Loucy (cell line): ENCODE measurements around the gene GKN2.

Experiments
- H2AFZ ChIP-seq: fragments of 200-600 bp; sonication (generic); 2 replicates; pipeline ENCODE4 v1.6.0; 2016; ENCODE audit warnings: antibody characterized with exemption, mild to moderate bottlenecking, low read length, moderate library complexity
- H3F3A ChIP-seq: fragments of 200-600 bp; 2 replicates; pipeline ENCODE4 v1.6.0; 2016; ENCODE audit warnings: antibody characterized with exemption, low read depth, mild to moderate bottlenecking
- H3K27me3 ChIP-seq: fragments of 200-600 bp; sonication (generic); 2 replicates; pipeline ENCODE4 v1.6.1; 2014; ENCODE audit warnings: low read length, mild to moderate bottlenecking; ENCODE audit not compliant: insufficient read depth, poor library complexity, severe bottlenecking
- H3K36me3 ChIP-seq: fragments of 200-600 bp; sonication (generic); 2 replicates; pipeline ENCODE4 v1.6.1; 2016; ENCODE audit warnings: low read length; ENCODE audit not compliant: insufficient read depth
- H3K4me1 ChIP-seq: fragments of 200-600 bp; sonication (generic); 2 replicates; pipeline ENCODE4 v1.5.1; 2014; ENCODE audit warnings: low read length, mild to moderate bottlenecking; ENCODE audit not compliant: insufficient read depth, poor library complexity, severe bottlenecking
- H3K4me2 ChIP-seq: fragments of 200-600 bp; sonication (generic); 2 replicates; pipeline ENCODE4 v1.6.0; 2014; ENCODE audit warnings: antibody characterized with exemption, low read length, low read depth, mild to moderate bottlenecking; ENCODE audit not compliant: poor library complexity, severe bottlenecking
- H3K4me3 ChIP-seq: fragments of 200-600 bp; sonication (generic); 2 replicates; pipeline ENCODE4 v1.5.1; 2014; ENCODE audit warnings: low read length, mild to moderate bottlenecking, mixed read lengths; ENCODE audit not compliant: poor library complexity, severe bottlenecking
- H3K79me2 ChIP-seq: fragments of 200-600 bp; sonication (generic); 2 replicates; pipeline ENCODE4 v1.6.1; 2014; ENCODE audit warnings: low read length; ENCODE audit not compliant: insufficient read depth
- H3K9ac ChIP-seq: fragments of 200-600 bp; sonication (generic); 2 replicates; pipeline ENCODE4 v1.6.0; 2014; ENCODE audit warnings: mild to moderate bottlenecking, low read depth, low read length, moderate library complexity; ENCODE audit not compliant: poor library complexity, severe bottlenecking
- H3K9me2 ChIP-seq: fragments of 200-600 bp; sonication (generic); replicated peaks from 2 replicates; pipeline ENCODE4 v1.6.1; 2016; ENCODE audit warnings: low read depth, low read length, mixed read lengths
- H3K9me3 ChIP-seq: fragments of 200-600 bp; sonication (generic); 2 replicates; pipeline ENCODE4 v1.6.1; 2014; ENCODE audit warnings: mild to moderate bottlenecking, antibody characterized with exemption, low read length, low read depth; ENCODE audit not compliant: insufficient read depth
- H4K20me1 ChIP-seq: fragments of 200-600 bp; sonication (generic); 2 replicates; pipeline ENCODE4 v1.6.0; 2014; ENCODE audit warnings: antibody characterized with exemption, low read length, mild to moderate bottlenecking; ENCODE audit not compliant: insufficient read depth, poor library complexity, severe bottlenecking
- EZH2phosphoT487 ChIP-seq: fragments of 200-600 bp; IDR thresholded peaks from 2 replicates; pipeline ENCODE4 v1.6.1; 2018; ENCODE audit warnings: antibody characterized with exemption, mild to moderate bottlenecking, moderate library complexity, borderline replicate concordance
- TF ChIP-seq, protein P1 (sequence below): fragments of 200-600 bp; sonication (generic); conservative IDR thresholded peaks from 2 replicates; pipeline ENCODE4 v1.5.1; 2014; ENCODE audit warnings: mild to moderate bottlenecking, antibody characterized with exemption, low read length

Gene GKN2

GRCh38 chr2:68909793-68910674 is 42.7 kb downstream of the GKN2 start:
- no peak overlapping the region for H3K9ac ChIP-seq
- H3K4me3 ChIP-seq = no peak overlapping the region
- no peaks in the 10 kb centered on the region for H3K9me2 ChIP-seq
- peaks cover 4% of the 10 kb centered on the region; the same call in 1 of the 2 replicates for H3F3A ChIP-seq
- H3K27me3 ChIP-seq = no peaks in the 10 kb centered on the region
- no peaks in the 10 kb centered on the region for H3K36me3 ChIP-seq
- no peaks in the 10 kb centered on the region for H3K79me2 ChIP-seq
- no peak overlapping the region for H2AFZ ChIP-seq
- no peaks in the 10 kb centered on the region for H3K9me3 ChIP-seq
- H3K4me2 ChIP-seq = no peak overlapping the region
- no peaks in the 10 kb centered on the region for H4K20me1 ChIP-seq
- TF ChIP-seq, protein P1, sequence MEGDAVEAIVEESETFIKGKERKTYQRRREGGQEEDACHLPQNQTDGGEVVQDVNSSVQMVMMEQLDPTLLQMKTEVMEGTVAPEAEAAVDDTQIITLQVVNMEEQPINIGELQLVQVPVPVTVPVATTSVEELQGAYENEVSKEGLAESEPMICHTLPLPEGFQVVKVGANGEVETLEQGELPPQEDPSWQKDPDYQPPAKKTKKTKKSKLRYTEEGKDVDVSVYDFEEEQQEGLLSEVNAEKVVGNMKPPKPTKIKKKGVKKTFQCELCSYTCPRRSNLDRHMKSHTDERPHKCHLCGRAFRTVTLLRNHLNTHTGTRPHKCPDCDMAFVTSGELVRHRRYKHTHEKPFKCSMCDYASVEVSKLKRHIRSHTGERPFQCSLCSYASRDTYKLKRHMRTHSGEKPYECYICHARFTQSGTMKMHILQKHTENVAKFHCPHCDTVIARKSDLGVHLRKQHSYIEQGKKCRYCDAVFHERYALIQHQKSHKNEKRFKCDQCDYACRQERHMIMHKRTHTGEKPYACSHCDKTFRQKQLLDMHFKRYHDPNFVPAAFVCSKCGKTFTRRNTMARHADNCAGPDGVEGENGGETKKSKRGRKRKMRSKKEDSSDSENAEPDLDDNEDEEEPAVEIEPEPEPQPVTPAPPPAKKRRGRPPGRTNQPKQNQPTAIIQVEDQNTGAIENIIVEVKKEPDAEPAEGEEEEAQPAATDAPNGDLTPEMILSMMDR = peak; percentile 92
- TF ChIP-seq EZH2phosphoT487 = no peak
- H3K4me1 ChIP-seq = peaks cover 77% of the 10 kb centered on the region

GRCh38 chr2:68908392-68908970 is 44.2 kb downstream of the GKN2 start:
- no peaks in the 10 kb centered on the region for H3K9me2 ChIP-seq
- H3K9me3 ChIP-seq = no peaks in the 10 kb centered on the region
- H3K27me3 ChIP-seq = no peaks in the 10 kb centered on the region
- H2AFZ ChIP-seq = no peak overlapping the region
- no peaks in the 10 kb centered on the region for H3K36me3 ChIP-seq
- H3K79me2 ChIP-seq = no peaks in the 10 kb centered on the region
- peaks cover 62% of the 10 kb centered on the region for H3K4me1 ChIP-seq
- peak overlapping the region; percentile 73 for H3K9ac ChIP-seq
- no peak for TF ChIP-seq EZH2phosphoT487
- TF ChIP-seq, protein P1 = no peak
- H3K4me2 ChIP-seq = peak overlapping the region; percentile 63
- no peaks in the 10 kb centered on the region for H4K20me1 ChIP-seq
- peak overlapping the region; percentile 48 for H3K4me3 ChIP-seq
- peaks cover 4% of the 10 kb centered on the region; the same call in 1 of the 2 replicates for H3F3A ChIP-seq

DNA sequence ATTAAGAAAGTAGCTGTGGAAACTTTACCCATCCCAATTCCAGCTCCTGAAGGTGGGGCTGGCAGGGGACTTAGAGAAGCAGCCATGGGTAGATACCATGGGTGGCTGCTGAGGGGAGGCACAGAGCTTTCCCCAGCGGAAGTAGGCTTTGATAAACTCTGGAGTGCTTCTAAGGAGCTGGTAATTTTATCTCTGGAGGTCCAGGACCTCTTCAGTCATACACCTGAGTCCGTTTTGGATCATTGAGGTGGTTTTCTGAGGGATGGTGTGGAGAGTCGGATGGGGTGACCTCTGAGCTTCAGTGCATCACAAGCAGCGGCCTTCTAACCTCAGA is 44.8 kb downstream of the GKN2 start:
- Histone ChIP-seq H2AFZ (no peak overlapping the region; the same call in 1 of the 2 replicates), H3K36me3 (no peaks in the 10 kb centered on the region), H3F3A (peaks cover 4% of the 10 kb centered on the region; the same call in 1 of the 2 replicates), H3K4me3 (peak overlapping the region; percentile 31), H3K9ac (peak overlapping the region; percentile 73), H3K4me1 (peaks cover 56% of the 10 kb centered on the region), H3K9me3 (no peaks in the 10 kb centered on the region), H3K4me2 (peak overlapping the region; percentile 63), H3K79me2 (no peaks in the 10 kb centered on the region), H3K27me3 (no peaks in the 10 kb centered on the region), H4K20me1 (no peaks in the 10 kb centered on the region), H3K9me2 (no peaks in the 10 kb centered on the region)
- TF ChIP-seq, protein P1 = no peak
- TF ChIP-seq EZH2phosphoT487 = no peak
